B cell (primary cell): Measurements from ENCODE around the gene ENO2. TPM values are rescaled to one million over a fixed set of nuclear protein-coding genes. Genes with fewer than 3 reads are reported as not detected.

Experiments
- ATAC-seq: fragments of 200-7000 bp; cut with Tn5 transposase; one replicate; pipeline ENCODE4 v1.10.0; 2021; ENCODE audit warnings: low read depth, mild to moderate bottlenecking, moderate number of reproducible peaks, moderate library complexity
- CTCF ChIA-PET: fragments of 350-600 bp; sonication (Branson Sonifier 250); formaldehyde crosslinking; loops from one replicate; lab custom pipeline; 2021; ENCODE audit warnings: antibody characterized with exemption, inconsistent platforms; lab: Charles Lee
- POLR2A ChIA-PET: fragments of 350-600 bp; sonication (Branson Sonifier 250); formaldehyde crosslinking; loops from one replicate; lab custom pipeline; 2021; ENCODE audit warnings: antibody characterized with exemption; lab: Charles Lee
- DNase-seq: peaks from one replicate; pipeline ENCODE4 v3.0.0; 2013
- H2AFZ ChIP-seq: 2 replicates; pipeline ENCODE4 v1.6.1; 2012; ENCODE audit warnings: mild to moderate bottlenecking, low read depth, low read length; ENCODE audit not compliant: insufficient read depth, poor library complexity, severe bottlenecking
- H3K27ac ChIP-seq, 2 donors: 1 replicate in 1 of 2; 2 replicates in 1 of 2; pipeline ENCODE4 v1.5.1; 2012 to 2013; ENCODE audit warnings: low read length in 2 of 2, mild to moderate bottlenecking in 2 of 2, moderate library complexity in 1 of 2
- H3K27me3 ChIP-seq, 4 experiments: fragments of 200-600 bp in 1 of 4; sonication (generic) in 1 of 4; replicated peaks in 1 of 4; 1 replicate in 2 of 4; 2 replicates in 2 of 4; pipeline versions ENCODE4 v1.6.1 to v1.7.0; 2013 to 2016; ENCODE audit warnings: low read length in 3 of 4, mild to moderate bottlenecking in 2 of 4, mixed read lengths in 1 of 4, moderate library complexity in 1 of 4; ENCODE audit not compliant: insufficient read depth in 4 of 4, control insufficient read depth in 3 of 4; ENCODE audit errors: control extremely low read depth in 1 of 4
- H3K36me3 ChIP-seq, 2 experiments: replicated peaks in 1 of 2; 1 replicate in 1 of 2; 2 replicates in 1 of 2; pipeline versions ENCODE4 v1.6.1 to v1.7.1; 2013; ENCODE audit warnings: low read length in 1 of 2; ENCODE audit not compliant: insufficient read depth in 2 of 2, control insufficient read depth in 1 of 2; ENCODE audit errors: control extremely low read depth in 1 of 2, extremely low read depth in 1 of 2
- H3K4me1 ChIP-seq, 2 donors: fragments of 200-600 bp in 1 of 2; sonication (generic) in 1 of 2; 1 replicate in 1 of 2; 2 replicates in 1 of 2; pipeline versions ENCODE4 v1.5.1 to v1.6.1; 2013 to 2017; ENCODE audit warnings: low read length in 2 of 2; ENCODE audit not compliant: control insufficient read depth in 2 of 2, insufficient read depth in 2 of 2
- H3K4me2 ChIP-seq: replicated peaks from 2 replicates; pipeline ENCODE3; 2012; ENCODE audit warnings: mild to moderate bottlenecking, low read depth, low read length; ENCODE audit not compliant: poor library complexity, severe bottlenecking
- H3K4me3 ChIP-seq, 5 experiments: fragments of 200-600 bp in 1 of 5; sonication (generic) in 1 of 5; 1 replicate in 3 of 5; 2 replicates in 2 of 5; pipeline versions ENCODE4 v1.5.1 to v1.7.0; 2011 to 2016; ENCODE audit warnings: low read length in 4 of 5, mild to moderate bottlenecking in 4 of 5, low read depth in 2 of 5, control low read depth in 1 of 5, moderate library complexity in 1 of 5; ENCODE audit not compliant: insufficient read depth in 1 of 5; ENCODE audit errors: control extremely low read depth in 1 of 5, extremely low read depth in 1 of 5
- H3K79me2 ChIP-seq: fragments of 200-600 bp; sonication (generic); one replicate; pipeline ENCODE4 v1.6.0; 2016; ENCODE audit warnings: low read length; ENCODE audit not compliant: control insufficient read depth, insufficient read depth
- H3K9ac ChIP-seq: fragments of 200-600 bp; sonication (generic); 2 replicates; pipeline ENCODE4 v1.6.1; 2017; ENCODE audit warnings: mild to moderate bottlenecking, low read length, moderate library complexity
- H3K9me3 ChIP-seq, 3 donors: one replicate each; pipeline versions ENCODE4 v1.6.1 to v1.7.1; 2013; ENCODE audit warnings: low read length in 2 of 3; ENCODE audit not compliant: control insufficient read depth in 2 of 3, insufficient read depth in 1 of 3; ENCODE audit errors: control extremely low read depth in 1 of 3
- H4K20me1 ChIP-seq: 2 replicates; pipeline ENCODE4 v1.6.0; 2012; ENCODE audit warnings: mild to moderate bottlenecking, low read length; ENCODE audit not compliant: insufficient read depth, control insufficient read depth, poor library complexity, severe bottlenecking
- H3K27ac Mint-ChIP-seq: one replicate; pipeline ENCODE4 v1.8.0; 2021; ENCODE audit warnings: mixed read lengths
- H3K27me3 Mint-ChIP-seq: one replicate; pipeline ENCODE4 v1.8.0; 2021; ENCODE audit warnings: mixed read lengths
- H3K4me1 Mint-ChIP-seq: one replicate; pipeline ENCODE4 v1.8.0; 2021; ENCODE audit warnings: mixed read lengths
- H3K4me3 Mint-ChIP-seq: one replicate; pipeline ENCODE4 v1.8.0; 2021; ENCODE audit warnings: mixed read lengths
- H3K9me3 Mint-ChIP-seq: one replicate; pipeline ENCODE4 v1.8.0; 2022; ENCODE audit warnings: mixed read lengths; ENCODE audit not compliant: insufficient read depth
- CTCF ChIP-seq: fragments of 200-600 bp; IDR thresholded peaks from one replicate; pipeline ENCODE4 v1.8.0; 2022; ENCODE audit warnings: antibody characterized with exemption, mild to moderate bottlenecking
- EZH2 ChIP-seq: IDR thresholded peaks from 2 replicates; pipeline ENCODE4 v1.6.1; 2012; ENCODE audit warnings: borderline replicate concordance, low read depth, mild to moderate bottlenecking, moderate library complexity, low read length; ENCODE audit not compliant: insufficient read depth, poor library complexity, severe bottlenecking
- WGBS: methylation state at CpG from one replicate; pipeline ENCODE4 v1.1.5; 2013; ENCODE audit warnings: missing lambda C conversion rate; ENCODE audit not compliant: insufficient coverage; 5-methylcytosine and 5-hydroxymethylcytosine counted together
- intact Hi-C: fragments of 100-400 bp; cut with micrococcal nuclease; formaldehyde crosslinking; loops from one replicate; pipeline ENCODE4 v1.10.0; 2022
- polyA plus RNA-seq: library from polyadenylated mRNA; depleted of rRNA; stranded (reverse); fragments of >200 nt; gene quantifications from 2 replicates; pipeline ENCODE4 v1.2.3, GENCODE V29; 2012
- total RNA-seq, 2 donors: library from RNA; stranded (reverse); fragments of 120-200 nt in 1 of 2; gene quantifications; 1 replicate in 1 of 2; 2 replicates in 1 of 2; pipeline versions ENCODE4 v1.2.3 to v1.2.4, GENCODE V29; 2013 to 2022

ENO2 gene
- total and polyA plus RNA-seq, 2 donors (not counting 1 experiment from before 2014, with no cell fraction given) = 42.5 to 55.3 TPM

DNA sequence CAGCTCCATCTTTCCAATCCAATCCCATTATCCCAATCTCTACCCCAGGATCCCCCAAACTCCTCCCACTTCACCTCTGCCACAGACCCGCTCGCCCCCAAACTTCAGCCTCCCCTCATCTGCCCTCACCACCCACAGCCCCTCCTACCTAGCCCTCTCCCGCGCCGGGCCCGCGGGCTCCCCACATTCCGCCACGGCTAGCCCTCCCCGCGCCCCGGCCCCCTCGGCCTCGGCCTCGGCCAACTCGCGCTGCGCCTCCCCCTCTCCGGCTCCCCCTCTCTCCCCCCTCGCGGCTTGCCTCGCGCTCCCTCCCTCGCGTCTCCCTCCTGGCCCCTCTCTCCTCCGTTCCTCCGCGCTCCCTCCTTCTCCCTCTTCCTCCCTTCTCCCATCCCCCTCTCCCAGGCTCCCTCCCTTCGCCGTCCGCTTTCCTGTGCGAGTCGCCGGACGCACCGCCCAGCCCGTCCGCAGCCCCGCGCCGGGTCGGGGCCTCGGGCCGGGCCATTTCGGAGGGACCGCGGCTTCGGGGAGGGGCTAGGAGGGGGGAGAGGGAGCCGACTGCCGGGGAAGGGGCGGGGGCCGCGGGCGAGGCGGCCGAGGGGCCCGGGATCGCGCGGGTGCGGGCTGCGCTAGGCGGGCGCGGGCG is 13.1 kb downstream of the ENO2 start, which contains the start of gene ATN1:
Gene ATN1 (plus strand): TSS at position 581 of the 643 bp plus-strand sequence. CDS start 6,043 bp downstream, outside the sequence.
- intact Hi-C loops = no loop called here
- peaks cover 56% of the 10 kb centered on the region for H3K4me1 Mint-ChIP-seq
- Histone ChIP-seq H3K9me3 (no peaks in the 10 kb centered on the region), H3K4me1 (peaks cover 36 to 51% of the 10 kb centered on the region in 2 donors), H3K36me3 (no peaks in the 10 kb centered on the region), H3K27ac (peak within 1 kb of the TSS; percentile 69 to 84), H3K79me2 (peaks cover 35% of the 10 kb centered on the region), H4K20me1 (no peaks in the 10 kb centered on the region), H3K27me3 (no peaks in the 10 kb centered on the region), H3K9ac (peak within 1 kb of the TSS; percentile 86), H3K4me2 (peak within 1 kb of the TSS; percentile 99), H3K4me3 (peak within 1 kb of the TSS; percentile 15 to 86 (median 83)), H2AFZ (peak within 1 kb of the TSS; percentile 99)
- no peaks in the 10 kb centered on the region for H3K9me3 Mint-ChIP-seq
- TF ChIP-seq EZH2 (no peak), CTCF (no peak)
- ATAC-seq = peak; percentile 44
- CTCF ChIA-PET = interaction anchor here (2.9 to 6.2 kb wide), 4 partner anchors 14 to 166 kb away, joined by 9 to 132 read pairs (median 94); partner anchors contain the start of genes C12orf57, C1R, RNU7-1 and SPSB2
- H3K27me3 Mint-ChIP-seq = no peaks in the 10 kb centered on the region
- H3K27ac Mint-ChIP-seq = peak within 1 kb of the TSS; percentile 97
- WGBS = under 1% methylated on average over 29 of the region's 66 CpGs
- POLR2A ChIA-PET = interaction anchor here (0.6 to 6.4 kb wide), 7 partner anchors 9 to 183 kb away, joined by 3 to 37 read pairs (median 5); partner anchors contain the start of genes C12orf57, ENO2 and RNU7-1
- DNase-seq = peak; percentile 71
- peak within 1 kb of the TSS; percentile 88 for H3K4me3 Mint-ChIP-seq
